GM20000 (cell line): Measurements from ENCODE around the gene MAP3K7.

ENCODE experiments used
- DNase-seq: peaks from one replicate; pipeline ENCODE4 v3.0.0; 2012; ENCODE audit warnings: low spot score
- CTCF ChIP-seq: IDR thresholded peaks from 2 replicates; pipeline ENCODE4 v1.5.1; 2012; ENCODE audit warnings: mild to moderate bottlenecking, control low read depth; ENCODE audit errors: extremely low read depth, missing control alignments

The MAP3K7 gene

GRCh38 chr6:90537027-90537426 lies 49.8 kb downstream of the MAP3K7 start:
- DNase-seq: no peak
- TF ChIP-seq CTCF: no peak

- TF ChIP-seq CTCF: no peak
- no peak for DNase-seq
Measured at GRCh38 chr6:90536520-90536919, 50.4 kb downstream of the MAP3K7 start.

GRCh38 chr6:90534337-90535025 lies 52.4 kb downstream of the MAP3K7 start:
- TF ChIP-seq CTCF: no peak
- DNase-seq: no peak

- TF ChIP-seq CTCF: no peak
- no peak for DNase-seq
Measured at GRCh38 chr6:90533615-90534336, 53.1 kb downstream of the MAP3K7 start.

- no peak for DNase-seq
- no peak for TF ChIP-seq CTCF
Measured at GRCh38 chr6:90530882-90531281, 56.0 kb downstream of the MAP3K7 start.

- DNase-seq: no peak
- TF ChIP-seq CTCF: no peak
Measured at GRCh38 chr6:90525421-90525820, 61.5 kb downstream of the MAP3K7 start.

- no peak for TF ChIP-seq CTCF
- no peak for DNase-seq
Measured at GRCh38 chr6:90523779-90524310, 63.0 kb downstream of the MAP3K7 start.
